HEK293 (cell line): ENCODE measurements around the gene DNAJB6.

Experiments used
- CTCF ChIA-PET: fragments of 350-600 bp; formaldehyde crosslinking; extraction: SDS; loops from one replicate; lab custom pipeline; 2021; ENCODE audit warnings: antibody characterized with exemption; lab: Yijun Ruan, JAX
- POLR2A ChIA-PET: fragments of 300-600 bp; formaldehyde crosslinking; extraction: SDS; loops from one replicate; lab custom pipeline; 2020; ENCODE audit warnings: antibody characterized with exemption, inconsistent platforms; lab: Yijun Ruan, JAX
- H3K27ac ChIP-seq: fragments of 200-500 bp; sonication (Bioruptor generic); 2 replicates; pipeline ENCODE4 v1.5.1; 2014; ENCODE audit warnings: low read depth, low read length, control low read depth, inconsistent platforms; ENCODE audit errors: extremely low read depth
- H3K36me3 ChIP-seq, 2 experiments: fragments of 200-500 bp in 1 of 2; sonication (Bioruptor generic) in 1 of 2; 1 replicate in 1 of 2; 2 replicates in 1 of 2; pipeline ENCODE4 v1.5.1; 2014 to 2017; ENCODE audit warnings: inconsistent platforms in 2 of 2, low read length in 2 of 2; ENCODE audit not compliant: control insufficient read depth in 2 of 2, insufficient read depth in 1 of 2
- H3K4me1 ChIP-seq: fragments of 200-500 bp; sonication (Bioruptor generic); 2 replicates; pipeline ENCODE4 v1.5.1; 2014; ENCODE audit warnings: mild to moderate bottlenecking, low read length, inconsistent platforms; ENCODE audit not compliant: control insufficient read depth, insufficient read depth
- H3K4me3 ChIP-seq: 2 replicates; pipeline ENCODE4 v1.5.1; 2011; ENCODE audit warnings: low read depth, mild to moderate bottlenecking, control low read depth, low read length, moderate library complexity
- H3K9me3 ChIP-seq: fragments of 200-500 bp; sonication (Bioruptor generic); 2 replicates; pipeline ENCODE4 v1.5.1; 2014; ENCODE audit warnings: low read depth, low read length, inconsistent platforms; ENCODE audit not compliant: control insufficient read depth, insufficient read depth
- KLF1 ChIP-seq: fragments of 450-650 bp; formaldehyde crosslinking; IDR thresholded peaks from 2 replicates; pipeline ENCODE4 v1.5.1; 2016; ENCODE audit warnings: missing biosample characterization, missing genetic modification characterization
- MZF1 ChIP-seq: fragments of 450-650 bp; formaldehyde crosslinking; IDR thresholded peaks from 2 replicates; pipeline ENCODE4 v1.5.1; 2017; ENCODE audit warnings: missing biosample characterization, missing genetic modification characterization, borderline replicate concordance
- SP3 ChIP-seq: fragments of 450-650 bp; formaldehyde crosslinking; IDR thresholded peaks from 2 replicates; pipeline ENCODE4 v1.5.1; 2016; ENCODE audit warnings: missing biosample characterization, missing genetic modification characterization
- YY1 ChIP-seq: fragments of 450-650 bp; formaldehyde crosslinking; IDR thresholded peaks from 2 replicates; pipeline ENCODE4 v1.5.1; 2018; ENCODE audit warnings: missing biosample characterization, missing genetic modification characterization
- ZBTB17 ChIP-seq: fragments of 450-650 bp; formaldehyde crosslinking; IDR thresholded peaks from 2 replicates; pipeline ENCODE4 v1.5.1; 2016; ENCODE audit warnings: missing biosample characterization, missing genetic modification characterization
- ZBTB44 ChIP-seq: fragments of 450-650 bp; IDR thresholded peaks from 2 replicates; pipeline ENCODE4 v1.5.1; 2018; ENCODE audit warnings: missing biosample characterization, mild to moderate bottlenecking, missing genetic modification characterization
- ZNF114 ChIP-seq: fragments of 450-650 bp; formaldehyde crosslinking; IDR thresholded peaks from 2 replicates; pipeline ENCODE4 v1.5.0; 2017; ENCODE audit warnings: missing biosample characterization, missing genetic modification characterization
- ZNF140 ChIP-seq: fragments of 450-650 bp; formaldehyde crosslinking; IDR thresholded peaks from 2 replicates; pipeline ENCODE4 v1.5.1; 2016; ENCODE audit warnings: missing biosample characterization, missing genetic modification characterization
- ZNF223 ChIP-seq: fragments of 450-650 bp; formaldehyde crosslinking; IDR thresholded peaks from 2 replicates; pipeline ENCODE4 v1.5.1; 2016; ENCODE audit warnings: missing biosample characterization, missing genetic modification characterization
- ZNF26 ChIP-seq: fragments of 450-650 bp; formaldehyde crosslinking; IDR thresholded peaks from 2 replicates; pipeline ENCODE4 v1.5.1; 2016; ENCODE audit warnings: missing biosample characterization, missing genetic modification characterization
- ZNF266 ChIP-seq: fragments of 450-650 bp; formaldehyde crosslinking; IDR thresholded peaks from 2 replicates; pipeline ENCODE4 v1.5.1; 2016; ENCODE audit warnings: missing biosample characterization, missing genetic modification characterization, low read depth
- ZNF362 ChIP-seq: fragments of 450-650 bp; formaldehyde crosslinking; IDR thresholded peaks from 2 replicates; pipeline ENCODE4 v1.5.1; 2016; ENCODE audit warnings: missing biosample characterization, missing genetic modification characterization
- ZNF501 ChIP-seq: fragments of 450-650 bp; formaldehyde crosslinking; IDR thresholded peaks from 2 replicates; pipeline ENCODE4 v1.5.1; 2016; ENCODE audit warnings: missing biosample characterization, missing genetic modification characterization
- ZNF513 ChIP-seq: fragments of 450-650 bp; IDR thresholded peaks from 2 replicates; pipeline ENCODE4 v1.5.1; 2018; ENCODE audit warnings: missing biosample characterization, missing genetic modification characterization
- ZNF530 ChIP-seq: fragments of 450-650 bp; formaldehyde crosslinking; IDR thresholded peaks from 2 replicates; pipeline ENCODE4 v1.5.1; 2016; ENCODE audit warnings: low read depth, missing biosample characterization, missing genetic modification characterization
- ZNF571 ChIP-seq: fragments of 450-650 bp; formaldehyde crosslinking; IDR thresholded peaks from 2 replicates; pipeline ENCODE4 v1.5.0; 2017; ENCODE audit warnings: missing biosample characterization, missing genetic modification characterization
- ZNF585B ChIP-seq: fragments of 450-650 bp; formaldehyde crosslinking; IDR thresholded peaks from 2 replicates; pipeline ENCODE4 v1.5.1; 2016; ENCODE audit warnings: missing biosample characterization, missing genetic modification characterization
- ZNF596 ChIP-seq: fragments of 450-650 bp; IDR thresholded peaks from 2 replicates; pipeline ENCODE4 v1.5.0; 2018; ENCODE audit warnings: missing biosample characterization, mild to moderate bottlenecking, missing genetic modification characterization, moderate library complexity
- ZNF623 ChIP-seq: fragments of 450-650 bp; formaldehyde crosslinking; IDR thresholded peaks from 2 replicates; pipeline ENCODE4 v1.5.1; 2016; ENCODE audit warnings: missing biosample characterization, missing genetic modification characterization
- ZNF677 ChIP-seq: fragments of 450-650 bp; IDR thresholded peaks from 2 replicates; pipeline ENCODE4 v1.5.0; 2018; ENCODE audit warnings: missing biosample characterization, mild to moderate bottlenecking, missing genetic modification characterization, moderate library complexity
- ZNF791 ChIP-seq: fragments of 450-650 bp; formaldehyde crosslinking; IDR thresholded peaks from 2 replicates; pipeline ENCODE4 v1.5.1; 2016; ENCODE audit warnings: missing biosample characterization, missing genetic modification characterization
- ZSCAN23 ChIP-seq: fragments of 450-650 bp; formaldehyde crosslinking; IDR thresholded peaks from 2 replicates; pipeline ENCODE4 v1.5.1; 2016; ENCODE audit warnings: missing biosample characterization, missing genetic modification characterization
- ZXDB ChIP-seq: fragments of 450-650 bp; formaldehyde crosslinking; IDR thresholded peaks from 2 replicates; pipeline ENCODE4 v1.5.1; 2016; ENCODE audit warnings: missing biosample characterization, missing genetic modification characterization

The DNAJB6 gene

GRCh38 chr7:157418204-157419034 lies 81.6 kb downstream of the DNAJB6 start:
- Histone ChIP-seq H3K27ac (no peak overlapping the region), H3K4me1 (no peaks in the 10 kb centered on the region), H3K36me3 (peaks cover 0 to 32% of the 10 kb centered on the region in 2 experiments; a peak in 2 of 3 replicates), H3K4me3 (no peak overlapping the region), H3K9me3 (no peaks in the 10 kb centered on the region)
- TF ChIP-seq KLF1 = no peak
- ChIA-PET POLR2A (no interaction called here), CTCF (no interaction called here)

DNA sequence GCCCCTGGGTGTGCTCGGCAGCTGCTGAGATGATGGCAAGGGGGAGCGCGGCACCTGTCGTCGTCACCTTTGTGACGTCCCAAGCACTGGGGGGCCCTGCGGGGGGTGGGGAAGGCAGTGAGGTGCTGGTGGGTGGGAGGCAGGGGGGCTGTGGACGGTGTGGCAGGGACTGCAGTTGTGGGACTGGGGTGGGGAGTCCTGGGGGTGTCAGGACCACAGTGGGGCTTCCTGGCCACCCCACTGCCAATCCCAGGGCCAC lies 82.2 kb downstream of the DNAJB6 start:
- TF ChIP-seq ZNF571 (tag by site-specific recombination) = no peak
- TF ChIP-seq, all 188 proteins: peak for 0
- ChIA-PET CTCF (no interaction called here), POLR2A (no interaction called here)
- Histone ChIP-seq H3K4me3 (no peak overlapping the region), H3K4me1 (no peaks in the 10 kb centered on the region), H3K36me3 (peaks cover 0 to 32% of the 10 kb centered on the region in 2 experiments; a peak in 2 of 3 replicates), H3K9me3 (no peaks in the 10 kb centered on the region), H3K27ac (no peak overlapping the region)

GRCh38 chr7:157422279-157422678 lies 85.5 kb downstream of the DNAJB6 start:
- peaks cover 0 to 2% of the 10 kb centered on the region in 2 experiments; a peak in 2 of 3 replicates for H3K36me3 ChIP-seq
- no peak overlapping the region for H3K27ac ChIP-seq
- H3K4me1 ChIP-seq = no peaks in the 10 kb centered on the region
- no peaks in the 10 kb centered on the region for H3K9me3 ChIP-seq
- TF ChIP-seq ZNF223 (tag by site-specific recombination) = no peak
- TF ChIP-seq ZBTB44 = no peak
- no peak for TF ChIP-seq ZNF114 (tag by site-specific recombination)
- no peak for TF ChIP-seq ZNF26 (tag by site-specific recombination)
- TF ChIP-seq ZSCAN23 (tag by site-specific recombination) = no peak
- no peak for TF ChIP-seq ZNF530 (tag by site-specific recombination)
- TF ChIP-seq ZNF677 (tag by site-specific recombination) = no peak
- no peak for TF ChIP-seq YY1 (tag by site-specific recombination)
- TF ChIP-seq ZNF791 = no peak
- TF ChIP-seq, all 188 proteins: peak for 0
- POLR2A ChIA-PET = no interaction called here
- CTCF ChIA-PET = interaction anchor here (1.0 kb wide), 1 partner anchor 24 kb away, joined by 3 read pairs; no protein-coding TSS in a partner anchor
- no peak overlapping the region for H3K4me3 ChIP-seq

- ChIA-PET CTCF (interaction anchor here (1.0 kb wide), 1 partner anchor 25 kb away, joined by 3 read pairs; no protein-coding TSS in a partner anchor), POLR2A (no interaction called here)
- no peak overlapping the region for H3K27ac ChIP-seq
- H3K4me1 ChIP-seq = no peaks in the 10 kb centered on the region
- no peaks in the 10 kb centered on the region; a peak in 1 of 3 replicates for H3K36me3 ChIP-seq
- no peak overlapping the region for H3K4me3 ChIP-seq
- H3K9me3 ChIP-seq = no peaks in the 10 kb centered on the region
- TF ChIP-seq ZBTB17 (tag by site-specific recombination) (no peak), ZNF362 (tag by site-specific recombination) (no peak), ZNF266 (no peak), ZNF623 (tag by site-specific recombination) (no peak), MZF1 (no peak), ZNF140 (no peak), ZXDB (tag by site-specific recombination) (no peak), ZNF513 (tag by site-specific recombination) (no peak), ZNF596 (no peak), ZNF501 (tag by site-specific recombination) (no peak), SP3 (tag by site-specific recombination) (no peak), ZNF585B (no peak)
Observed at GRCh38 chr7:157423348-157423747, 86.5 kb downstream of the DNAJB6 start.
